Measurements from ENCODE around the gene HPD. TPM values are rescaled to one million over a fixed set of nuclear protein-coding genes. Genes with fewer than 3 reads are reported as not detected.

The HPD gene
- total RNA-seq, 1 experiment from 2014 or later: 0.51 TPM

GRCh38 chr12:121838126-121838525, 20.5 kb downstream of the HPD start:
- Histone ChIP-seq H3K27ac (ENCODE audit: low read length) (no peak overlapping the region), H3K4me1 (ENCODE audit: control insufficient read depth, insufficient read depth, low read length) (peaks cover 1% of the 10 kb centered on the region; the same call in 1 of the 2 replicates), H3K27me3 (ENCODE audit: control insufficient read depth, insufficient read depth, low read length) (no peaks in the 10 kb centered on the region), H3K36me3 (ENCODE audit: control insufficient read depth, insufficient read depth, low read length) (no peaks in the 10 kb centered on the region), H3K9me3 (ENCODE audit: control insufficient read depth, insufficient read depth, low read depth, low read length) (no peaks in the 10 kb centered on the region), H3K4me3 (ENCODE audit: low read depth in 2 of 2, low read length in 2 of 2) (no peak overlapping the region)
- POLR2A ChIA-PET: no interaction called here
- in situ Hi-C loops (cut with HindIII; ENCODE audit: low pct_unique_long_range_greater_than_20kb, low sequenced_read_pairs) (no loop called here), intact Hi-C loops (cut with micrococcal nuclease; ENCODE audit: unreplicated experiment) (no loop called here)
- TF ChIP-seq REST (IDR thresholded peaks at IDR 0.05; ENCODE audit: insufficient read depth in 1 of 2, low read depth in 2 of 2, low read length in 1 of 2) (no peak), SIN3A (IDR thresholded peaks at IDR 0.05; ENCODE audit: borderline replicate concordance, insufficient read depth, low read depth, low read length) (no peak), TCF7L2 (IDR thresholded peaks at IDR 0.05; ENCODE audit: low read depth, low read length) (no peak), POLR2AphosphoS5 (IDR thresholded peaks at IDR 0.05; ENCODE audit: low read depth, low read length) (no peak), CTCF (IDR thresholded peaks at IDR 0.05) (no peak)
- DNase-seq (ENCODE audit: low read depth, low spot score) (no peak), ATAC-seq (no peak)
- CTCF ChIA-PET: interaction anchor here (0.6 to 1.2 kb wide), 4 partner anchors 44 to 151 kb away, joined by 3 to 15 read pairs (median 5); partner anchors contain the start of gene RHOF
- BruUV-seq (replicated peaks): no TSS peak

GRCh38 chr12:121837680-121838079, 21.0 kb downstream of the HPD start:
- H3K36me3 ChIP-seq (ENCODE audit: control insufficient read depth, insufficient read depth, low read length): no peaks in the 10 kb centered on the region
- in situ Hi-C loops (cut with HindIII; ENCODE audit: low pct_unique_long_range_greater_than_20kb, low sequenced_read_pairs) (no loop called here), intact Hi-C loops (cut with micrococcal nuclease; ENCODE audit: unreplicated experiment) (no loop called here)
- no peak overlapping the region for H3K4me3 ChIP-seq (ENCODE audit: low read depth in 2 of 2, low read length in 2 of 2)
- BruUV-seq (replicated peaks): no TSS peak
- no peaks in the 10 kb centered on the region for H3K9me3 ChIP-seq (ENCODE audit: control insufficient read depth, insufficient read depth, low read depth, low read length)
- H3K4me1 ChIP-seq (ENCODE audit: control insufficient read depth, insufficient read depth, low read length): no peaks in the 10 kb centered on the region
- ATAC-seq (no peak), DNase-seq (ENCODE audit: low read depth, low spot score) (no peak)
- H3K27ac ChIP-seq (ENCODE audit: low read length): no peak overlapping the region
- TF ChIP-seq SIN3A (IDR thresholded peaks at IDR 0.05; ENCODE audit: borderline replicate concordance, insufficient read depth, low read depth, low read length) (no peak), REST (IDR thresholded peaks at IDR 0.05; ENCODE audit: insufficient read depth in 1 of 2, low read depth in 2 of 2, low read length in 1 of 2) (no peak), POLR2AphosphoS5 (IDR thresholded peaks at IDR 0.05; ENCODE audit: low read depth, low read length) (no peak), CTCF (IDR thresholded peaks at IDR 0.05) (no peak), TCF7L2 (IDR thresholded peaks at IDR 0.05; ENCODE audit: low read depth, low read length) (no peak)
- ChIA-PET POLR2A (interaction anchor here (1.6 kb wide), 1 partner anchor 11 kb away, joined by 4 read pairs; no protein-coding TSS in a partner anchor), CTCF (interaction anchor here (0.6 to 1.2 kb wide), 4 partner anchors 43 to 151 kb away, joined by 3 to 15 read pairs (median 5); partner anchors contain the start of gene RHOF)
- no peaks in the 10 kb centered on the region for H3K27me3 ChIP-seq (ENCODE audit: control insufficient read depth, insufficient read depth, low read length)

All from Panc1 (cell line).